ENCODE results near the gene HES5.

Gene HES5

DNA sequence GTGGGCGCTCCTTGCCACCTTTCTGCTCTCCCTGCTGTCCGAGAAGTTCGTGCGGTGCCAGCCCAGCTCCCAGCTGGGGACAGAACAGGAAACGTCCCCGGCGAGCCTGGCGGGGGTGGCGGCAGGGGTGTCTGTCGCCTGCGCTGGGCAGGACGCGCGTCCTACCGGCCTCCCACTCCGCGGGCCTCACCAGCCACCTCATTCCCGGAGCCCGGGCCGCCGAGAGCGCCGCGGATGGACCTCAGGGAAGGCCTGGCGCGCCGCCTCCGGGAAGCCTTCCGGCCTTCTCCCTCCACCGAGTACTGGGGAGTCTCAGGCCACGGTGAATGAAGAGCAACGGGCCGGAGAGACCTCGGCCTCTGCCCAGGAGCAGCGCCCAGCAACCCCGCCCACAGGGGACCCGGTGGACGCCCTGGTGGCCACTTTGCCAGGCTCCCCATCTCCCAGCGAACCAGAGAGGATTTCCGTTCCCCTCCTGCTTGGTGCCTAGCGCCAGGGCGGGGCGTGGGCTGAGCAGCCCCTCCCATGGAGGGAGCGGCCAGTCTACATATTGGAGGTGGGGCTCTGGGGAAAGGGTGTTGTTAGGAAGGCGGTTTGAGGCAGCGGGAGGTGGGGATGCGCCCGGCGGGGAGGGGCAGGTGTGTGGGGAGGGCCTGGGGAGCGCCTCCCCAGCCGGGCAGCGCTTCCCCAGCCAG is 16.6 kb upstream of the HES5 start:
- DNase-seq: peak; percentile 78

DNA sequence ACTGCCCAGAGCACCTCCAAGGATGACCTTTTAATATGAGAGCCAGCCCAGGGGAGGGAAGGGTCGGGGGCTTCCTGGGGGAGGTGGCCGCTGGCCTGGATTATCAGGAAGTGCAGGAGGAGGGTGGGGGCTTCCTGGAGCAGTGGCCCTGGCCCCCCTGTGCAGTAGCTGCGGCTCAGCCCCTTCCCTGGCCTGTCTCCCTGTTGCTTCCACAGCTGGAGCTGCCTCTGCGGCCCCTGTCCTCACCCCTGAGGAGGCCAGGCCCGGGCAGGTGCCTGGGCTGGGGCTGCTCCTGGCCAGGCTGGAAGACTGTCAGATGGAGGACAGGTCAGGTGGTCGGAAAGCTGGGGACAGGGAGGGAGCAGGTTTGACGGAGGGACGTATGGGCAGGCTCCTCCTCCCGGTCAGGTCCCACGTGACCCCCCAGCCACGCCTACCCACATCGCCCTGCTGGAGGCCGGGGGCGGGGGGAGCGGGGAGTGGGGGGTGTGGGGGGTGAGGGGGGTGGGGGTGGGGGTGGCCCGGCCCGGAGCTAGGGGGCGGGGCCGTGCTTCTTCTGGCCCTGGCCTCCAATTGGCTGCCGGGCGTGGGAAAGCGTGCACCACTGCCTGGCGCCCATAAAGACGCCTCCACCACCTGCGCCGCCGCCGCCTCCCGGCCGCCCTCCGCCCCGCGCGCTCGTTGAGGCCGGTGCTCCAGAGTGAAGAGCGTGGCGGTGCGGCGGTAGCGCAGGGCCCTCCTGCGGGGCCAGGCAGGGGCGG is 15.9 kb upstream of the HES5 start:
- DNase-seq: peak; percentile 82

DNA sequence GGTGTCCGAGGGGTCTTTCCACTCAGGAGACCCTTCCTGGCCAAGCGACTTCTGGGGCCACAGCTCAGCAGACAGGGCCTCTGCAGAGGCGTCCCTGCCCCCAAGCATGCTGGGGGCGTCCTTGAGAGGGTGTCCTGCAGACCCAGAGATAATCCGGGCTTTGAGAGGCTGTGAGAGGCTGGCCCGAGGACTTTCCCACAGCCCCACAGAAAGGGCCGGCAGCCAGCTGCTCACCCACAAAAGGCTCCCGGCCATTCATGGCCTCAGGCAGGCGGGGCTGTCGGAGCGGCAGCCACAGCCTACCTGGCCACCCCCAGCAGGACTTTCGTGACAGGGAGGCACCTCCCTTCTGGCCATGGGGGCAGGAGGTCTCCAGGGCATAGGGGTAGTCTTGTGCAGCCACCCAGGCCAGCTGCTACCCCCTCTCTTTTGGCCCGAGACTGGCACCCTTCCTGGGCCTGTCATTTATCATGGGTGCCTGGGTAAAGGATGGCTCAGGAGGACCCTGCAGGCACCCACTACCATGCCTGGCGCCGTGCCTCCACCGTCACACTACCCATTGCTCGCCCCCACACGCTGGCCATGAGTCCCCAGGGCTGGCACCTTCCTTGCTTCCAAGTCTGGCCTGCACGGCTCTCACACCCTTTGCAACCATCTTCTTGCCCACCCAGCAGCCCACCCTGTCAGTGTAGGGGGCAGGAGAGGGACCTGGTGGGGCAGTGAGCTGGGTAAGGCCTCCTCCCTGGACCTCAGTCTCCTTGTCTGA is 15.0 kb upstream of the HES5 start:
- DNase-seq: no peak

DNA sequence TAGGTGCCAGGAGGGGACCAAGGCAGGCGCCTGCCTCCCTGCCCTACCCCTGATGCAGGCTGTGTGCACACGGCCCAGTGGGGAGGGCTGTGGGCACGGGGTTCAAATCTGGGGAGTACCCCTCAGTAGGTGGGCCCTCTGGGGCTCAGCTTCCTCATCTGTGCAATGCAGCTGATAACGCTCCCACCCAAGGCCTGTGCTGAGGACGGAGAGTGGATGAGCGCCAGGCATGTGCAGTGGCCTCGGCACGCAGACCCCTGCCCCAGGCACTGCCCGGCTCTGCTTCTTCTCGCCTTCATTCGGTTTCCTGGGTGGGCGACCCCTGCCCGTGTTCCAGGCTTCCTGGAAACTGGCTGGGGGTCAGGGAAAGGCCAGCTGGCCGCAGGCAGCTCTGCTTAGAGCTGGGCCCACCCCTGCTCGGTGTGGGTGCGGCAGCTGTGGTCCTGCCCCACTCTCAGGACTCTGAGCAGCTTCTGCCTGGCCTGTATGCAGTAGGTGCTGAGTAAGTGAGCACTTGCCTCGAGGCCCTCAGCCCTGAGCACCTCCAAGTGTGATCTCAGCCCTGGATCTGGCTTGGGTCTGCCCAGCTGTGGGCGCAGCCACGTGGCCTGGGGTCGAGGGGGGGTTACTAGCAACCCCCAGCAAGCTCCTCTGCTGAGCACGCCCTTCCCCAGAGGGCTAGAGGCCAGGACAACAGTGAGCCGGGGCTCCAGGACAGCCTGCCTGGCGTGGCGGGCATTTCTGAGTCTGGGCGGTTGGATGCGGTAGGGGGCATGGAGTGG is 14.2 kb upstream of the HES5 start:
- no peak for DNase-seq

DNA sequence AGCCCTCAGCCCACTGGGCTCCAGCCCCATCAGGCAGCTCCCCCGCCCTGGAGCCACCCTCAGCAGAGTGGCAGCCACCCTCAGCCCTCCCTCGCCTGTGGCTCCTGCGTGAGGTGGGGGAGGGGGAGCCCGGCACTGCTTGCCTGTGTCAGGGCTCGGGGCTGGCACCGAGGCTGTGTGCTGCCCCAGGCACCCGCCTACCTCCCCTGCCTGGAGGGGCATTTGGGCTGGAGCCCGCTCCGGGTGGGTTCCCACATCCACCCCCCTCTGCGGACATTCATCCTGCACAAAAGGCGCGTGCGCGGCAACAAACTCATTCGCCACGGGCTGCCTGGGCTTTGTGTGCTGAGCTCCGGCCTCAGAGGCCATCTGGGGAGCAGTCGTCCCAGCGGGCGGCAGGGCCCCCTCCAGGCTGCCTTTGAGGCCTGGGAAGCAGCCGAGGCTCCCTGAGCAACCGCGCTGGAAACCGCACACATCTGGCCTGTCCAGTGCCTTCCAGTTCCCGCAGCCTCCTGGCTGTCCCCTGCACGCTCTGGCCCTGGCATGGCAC is 13.6 kb upstream of the HES5 start:
- no peak for DNase-seq

DNA sequence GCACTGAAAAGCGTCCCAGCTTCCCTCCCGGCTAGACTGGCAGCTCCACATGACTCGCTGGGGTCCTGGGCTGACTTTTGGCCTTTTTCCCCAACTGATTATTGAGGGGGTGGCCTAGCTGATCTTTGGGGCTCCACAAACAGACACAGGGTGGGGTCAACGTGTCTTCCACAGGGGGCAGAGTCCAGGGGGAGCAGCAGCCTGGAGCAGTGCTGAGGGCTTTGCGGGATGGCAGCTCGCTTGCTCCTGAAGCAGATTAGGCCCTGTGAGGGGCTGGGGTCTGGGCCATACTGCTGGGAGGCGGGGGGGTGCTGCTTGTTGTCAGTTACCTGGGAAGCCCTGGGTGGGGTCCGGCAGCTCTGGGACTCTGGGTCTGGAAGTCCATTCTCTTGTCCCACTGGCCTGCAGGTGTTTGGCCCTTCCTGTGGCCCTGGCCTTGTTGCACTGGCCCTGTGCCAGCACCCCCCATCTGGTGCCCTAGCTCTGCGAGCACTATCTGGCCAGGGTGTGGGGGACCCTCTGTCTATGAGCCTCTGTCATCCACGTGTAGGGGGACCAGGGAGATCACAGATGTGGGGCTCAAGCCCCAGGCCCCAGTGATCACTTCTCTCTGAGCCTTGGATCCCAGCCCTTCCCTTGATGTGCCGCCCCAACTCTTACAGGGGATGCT is 12.3 kb upstream of the HES5 start:
- DNase-seq: no peak

DNA sequence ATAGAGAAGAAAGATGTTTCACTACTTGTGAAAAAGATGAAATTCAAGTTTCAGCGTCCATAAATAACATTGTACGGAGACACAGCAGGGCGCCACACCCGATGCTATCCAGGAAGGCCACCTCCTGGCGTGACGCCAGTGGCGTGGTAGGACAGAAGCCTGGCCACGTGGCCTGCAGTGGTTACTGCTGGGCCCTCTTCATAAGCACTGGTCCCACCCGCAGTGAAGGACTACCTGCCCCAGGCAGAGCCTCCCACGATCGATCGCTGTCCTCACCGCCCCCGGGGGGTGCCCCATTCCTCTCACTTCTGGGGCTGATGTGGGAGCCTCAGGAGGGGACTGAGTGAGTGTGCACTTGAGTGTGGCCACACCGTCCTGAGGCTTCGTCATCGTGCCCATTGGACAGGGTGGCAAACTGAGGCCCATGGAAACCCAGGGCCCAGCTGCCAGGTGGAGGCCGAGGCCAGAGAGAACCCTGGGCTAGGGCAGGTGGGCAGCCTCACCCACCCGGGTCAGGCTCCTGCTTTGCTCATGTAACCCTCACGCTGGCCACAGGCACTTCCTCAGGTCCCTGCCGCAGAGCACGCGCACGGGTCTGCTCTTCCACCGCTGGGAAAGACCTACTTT is 11.7 kb upstream of the HES5 start:
- DNase-seq: no peak

DNA sequence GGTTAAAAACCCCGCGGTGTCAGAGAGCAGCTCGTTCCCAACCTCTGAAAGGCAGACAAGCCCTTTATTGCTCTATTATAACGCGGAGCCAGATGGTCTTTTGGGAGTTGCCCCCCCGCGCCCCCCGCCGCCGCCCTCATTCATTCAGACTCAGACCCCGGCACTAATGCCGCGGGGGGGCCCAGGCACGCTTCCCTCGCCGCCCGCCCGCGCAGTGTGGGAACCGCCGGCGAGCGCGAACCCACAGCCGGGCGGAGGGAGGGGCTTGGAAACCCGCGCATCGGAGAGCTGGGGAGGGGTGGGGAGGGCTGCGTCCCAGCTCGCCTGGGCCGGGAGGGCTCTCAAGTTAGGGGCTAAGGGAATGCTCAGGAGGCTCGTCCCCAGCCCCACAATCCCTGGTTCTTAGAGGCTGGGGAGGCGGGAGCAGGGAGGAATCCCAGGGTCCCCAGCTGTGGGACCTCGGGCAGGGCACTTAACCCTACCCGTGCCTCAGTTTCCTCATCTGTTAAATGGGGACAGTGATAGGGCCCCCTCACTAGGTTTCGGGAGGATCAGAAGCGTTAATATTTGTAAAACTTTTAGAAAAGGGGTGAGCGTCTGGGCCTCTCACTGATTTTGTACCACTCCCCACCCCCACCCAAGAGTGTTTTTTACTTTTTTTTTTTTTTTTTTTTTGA is 10.9 kb upstream of the HES5 start:
- no peak for DNase-seq

DNA sequence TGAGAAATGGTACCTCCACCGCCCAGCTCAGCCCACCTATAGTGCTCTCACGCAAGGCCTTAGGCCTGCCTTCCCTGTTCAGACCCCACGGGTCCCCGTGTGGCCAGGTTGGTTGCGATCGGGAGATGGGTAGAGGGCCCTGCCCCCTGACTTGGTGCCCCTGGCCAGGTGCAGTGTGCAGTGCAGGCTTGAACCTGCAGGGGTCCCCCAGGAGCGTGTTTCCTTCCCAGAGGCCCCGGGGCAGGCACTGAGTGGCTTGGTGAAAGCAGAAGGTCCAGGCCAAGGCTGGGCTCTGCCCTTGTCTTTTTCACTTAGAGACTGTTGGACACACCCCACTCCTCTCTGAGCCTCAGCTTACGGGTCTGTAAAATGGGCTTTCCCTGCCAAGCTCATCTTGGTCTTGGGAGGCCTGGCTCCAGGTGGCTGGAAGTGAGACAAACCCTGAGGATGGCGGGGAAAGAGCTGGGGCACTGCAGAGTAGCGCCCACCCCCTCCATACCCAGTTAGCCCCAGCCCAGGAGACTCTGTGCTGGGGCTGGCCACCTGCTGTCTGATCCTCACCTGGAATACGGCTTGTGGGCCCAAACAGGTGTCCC is 9.3 kb upstream of the HES5 start:
- peak; percentile 48 for DNase-seq

DNA sequence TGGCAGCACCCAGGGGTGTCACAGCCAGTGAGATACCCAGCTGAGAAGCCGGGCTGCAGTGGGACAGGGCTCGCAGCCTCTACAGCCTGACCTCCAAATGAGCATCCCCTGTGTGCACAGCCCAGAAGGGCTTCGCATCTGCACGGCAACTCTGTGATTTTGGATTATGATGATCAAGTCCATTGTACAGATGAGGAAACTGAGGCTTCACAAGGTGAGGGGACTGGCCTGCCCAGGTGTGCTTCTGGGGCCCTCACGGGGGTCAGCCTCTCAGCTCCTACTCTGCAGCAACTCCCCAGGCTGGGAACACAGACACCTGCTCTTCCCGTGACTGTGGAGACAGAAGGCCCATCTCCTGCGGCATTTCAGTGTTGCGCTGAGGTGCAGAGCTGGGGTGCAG is 8.8 kb upstream of the HES5 start:
- DNase-seq: no peak

DNA sequence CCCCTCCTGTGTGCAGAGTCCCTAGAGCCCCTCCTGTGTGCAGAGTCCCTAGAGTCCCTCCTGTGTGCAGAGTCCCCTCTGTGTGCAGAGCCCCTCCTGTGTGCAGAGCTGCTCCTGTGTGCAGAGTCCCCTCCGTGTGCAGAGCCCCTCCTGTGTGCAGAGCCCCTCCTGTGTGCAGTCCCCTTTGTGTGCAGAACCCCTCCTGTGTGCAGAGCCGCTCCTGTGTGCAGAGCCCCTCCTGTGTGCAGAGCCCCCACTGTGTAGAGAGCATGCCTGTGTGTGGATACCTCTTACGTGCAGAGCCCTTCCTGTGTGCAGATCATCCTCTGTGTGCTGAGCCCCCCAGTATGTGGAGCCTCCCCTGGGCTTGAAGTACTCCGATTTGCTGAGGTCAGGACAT is 8.3 kb upstream of the HES5 start:
- no peak for DNase-seq

DNA sequence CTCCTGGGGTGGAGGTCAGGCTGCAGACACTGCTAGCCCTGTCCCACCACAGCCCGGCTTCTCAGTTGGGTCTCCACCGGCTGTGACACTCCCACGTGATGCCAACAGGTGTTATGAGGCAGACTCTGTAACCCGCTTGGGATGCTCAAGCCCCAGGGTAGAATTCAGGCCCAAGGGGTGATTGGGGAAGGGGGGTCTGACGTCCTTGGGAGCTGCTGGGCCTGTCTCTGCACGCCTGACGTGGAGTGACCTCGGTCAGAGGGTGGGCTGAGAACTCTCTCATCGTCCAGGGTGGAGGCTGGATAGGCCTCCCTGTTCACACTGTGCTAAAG is 7.7 kb upstream of the HES5 start:
- DNase-seq: no peak

DNA sequence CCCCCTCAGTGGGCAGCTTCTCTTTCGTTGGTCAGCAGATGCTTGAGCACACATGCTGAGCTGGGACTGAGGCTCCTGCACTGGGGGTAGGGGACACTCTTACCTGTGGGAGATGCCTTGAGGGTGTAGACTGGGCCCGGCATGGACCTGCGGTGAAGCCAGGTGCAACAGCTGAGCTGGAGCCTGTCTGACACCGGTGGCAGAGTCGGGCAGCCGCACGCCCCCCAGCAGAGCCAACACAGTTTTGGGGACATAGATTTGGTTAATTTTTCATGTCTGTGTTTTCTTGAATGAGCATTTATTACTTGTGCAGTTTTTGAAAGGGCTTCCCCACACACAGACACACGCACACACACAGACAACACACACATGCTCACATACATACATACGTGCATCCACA is 5.9 kb upstream of the HES5 start:
- no peak for DNase-seq

DNA sequence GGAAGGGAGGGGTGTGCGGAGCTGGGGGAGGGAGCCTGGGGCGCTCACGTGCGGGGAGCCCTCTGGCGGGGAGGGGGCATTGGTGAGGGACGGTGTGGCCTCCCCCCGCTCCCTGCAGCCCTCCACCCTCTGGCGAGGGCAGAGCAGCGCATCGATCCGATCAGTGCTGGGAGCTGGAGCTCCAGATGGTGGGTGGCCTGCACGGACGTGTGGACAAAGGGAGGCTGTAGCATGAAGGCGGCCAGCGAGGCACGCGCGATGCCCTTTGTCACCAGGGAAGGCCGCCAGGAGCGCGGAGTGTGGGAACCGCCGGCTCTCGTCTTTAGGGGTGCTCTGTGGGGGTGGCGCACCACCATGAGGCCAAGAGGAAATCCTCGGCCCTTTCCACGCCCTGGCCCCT is 5.4 kb upstream of the HES5 start:
- no peak for DNase-seq

DNA sequence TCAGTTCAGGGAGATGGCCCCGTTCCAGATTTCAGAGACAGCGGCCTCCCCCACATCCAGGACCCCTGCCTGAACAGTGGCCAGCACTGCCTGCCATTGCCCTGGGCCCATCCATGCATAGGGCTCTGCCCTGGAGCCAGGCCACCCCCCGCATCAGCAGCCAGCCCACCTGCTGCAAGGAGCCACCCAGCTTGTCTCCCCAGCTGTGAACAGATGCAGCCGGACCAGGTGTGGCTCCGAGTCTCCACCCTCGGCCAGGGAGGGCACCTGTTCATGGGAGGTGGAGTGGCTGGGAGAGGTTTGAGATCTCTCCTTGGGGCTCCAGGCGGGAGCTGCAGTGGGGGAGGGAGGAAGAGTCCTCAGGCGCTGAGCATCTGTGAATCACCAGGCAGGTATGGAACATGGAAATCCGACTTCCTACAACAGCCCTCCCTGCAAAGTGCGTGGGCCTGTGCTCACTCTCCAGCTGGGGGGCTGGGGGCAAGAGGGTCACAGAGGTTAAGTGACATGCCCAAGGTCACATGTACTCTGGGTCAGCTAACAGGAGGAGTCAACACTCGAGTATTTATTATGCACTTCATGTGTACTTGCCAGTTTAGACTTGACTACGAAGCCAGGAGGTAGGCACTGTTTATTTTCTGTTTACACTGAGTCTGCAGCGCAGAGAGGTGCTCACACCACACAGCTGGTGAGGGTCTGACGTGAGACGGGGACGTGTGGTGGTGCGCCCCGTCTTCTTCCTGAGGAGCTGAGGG is 4.8 kb upstream of the HES5 start:
- DNase-seq: no peak

DNA sequence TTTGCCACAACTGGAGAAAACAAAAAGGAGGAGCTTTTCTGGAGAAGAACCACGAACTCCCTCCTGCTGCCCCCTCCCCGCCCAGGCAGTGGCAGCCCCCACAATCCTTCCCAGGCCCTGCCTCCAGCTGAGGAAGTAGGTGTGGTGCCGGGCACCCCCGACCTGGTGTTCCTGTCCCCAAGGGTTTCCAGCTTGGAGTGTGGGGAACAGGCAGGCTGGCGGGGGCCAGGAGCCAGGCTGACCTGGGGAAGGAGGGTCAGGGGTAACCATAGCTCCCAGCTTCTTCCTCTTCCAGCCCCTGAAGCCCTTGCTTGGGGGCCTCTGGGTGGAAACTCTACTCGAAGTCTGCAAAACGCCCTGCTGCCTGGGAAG is 4.2 kb upstream of the HES5 start:
- DNase-seq: no peak

DNA sequence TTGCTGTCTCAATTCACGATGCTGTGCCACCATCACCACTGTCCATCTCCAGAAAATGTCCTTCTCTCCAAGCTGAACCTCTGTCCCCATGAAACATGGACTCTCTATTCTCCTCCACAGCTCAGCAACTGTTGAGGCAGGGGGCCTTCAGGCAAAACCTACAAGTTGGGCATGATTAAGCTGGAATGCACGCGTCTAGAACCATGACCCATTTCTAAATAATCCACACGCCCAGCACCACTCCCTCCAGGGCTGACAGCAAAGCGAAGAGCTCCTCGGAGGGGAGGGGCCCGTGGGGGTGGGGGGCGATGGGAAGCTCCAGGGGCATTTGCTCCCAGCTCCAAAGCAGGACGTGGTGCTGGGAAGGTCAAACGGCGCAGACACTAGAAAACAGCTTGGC is 3.3 kb upstream of the HES5 start:
- DNase-seq: no peak

DNA sequence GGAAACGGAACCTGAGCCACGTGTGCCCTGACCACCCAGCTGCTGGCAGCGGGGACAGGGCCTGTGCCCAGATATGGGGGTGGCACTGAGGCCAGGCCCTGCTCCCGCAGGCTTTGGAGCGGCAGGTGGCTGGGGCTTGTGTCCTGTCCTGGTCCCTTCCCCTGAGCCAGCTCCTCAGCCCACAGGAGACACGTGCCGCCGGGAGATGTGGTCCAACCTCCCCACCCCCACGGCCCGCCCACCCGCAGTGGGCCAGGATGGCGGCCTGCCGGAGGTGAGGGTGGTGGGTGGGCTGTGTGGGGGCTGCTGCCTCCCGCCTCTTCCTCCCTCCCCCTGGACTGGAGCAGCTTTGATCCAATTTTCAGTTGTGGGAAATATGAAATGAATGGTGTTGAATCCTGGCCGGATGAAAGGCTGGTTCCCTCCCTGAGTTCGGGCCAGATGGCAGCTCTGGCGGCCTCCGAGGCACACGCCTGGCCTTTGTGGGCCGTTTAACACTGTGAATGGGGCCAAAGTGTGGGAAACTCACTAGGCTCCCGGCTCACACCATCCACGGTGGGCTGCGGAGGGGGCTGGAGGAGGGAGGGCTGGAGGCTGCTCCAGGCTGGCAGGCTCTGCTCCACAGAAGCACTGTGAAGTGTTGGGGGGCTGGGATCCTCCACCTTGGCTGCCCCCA is 2.6 kb upstream of the HES5 start:
- DNase-seq: no peak

DNA sequence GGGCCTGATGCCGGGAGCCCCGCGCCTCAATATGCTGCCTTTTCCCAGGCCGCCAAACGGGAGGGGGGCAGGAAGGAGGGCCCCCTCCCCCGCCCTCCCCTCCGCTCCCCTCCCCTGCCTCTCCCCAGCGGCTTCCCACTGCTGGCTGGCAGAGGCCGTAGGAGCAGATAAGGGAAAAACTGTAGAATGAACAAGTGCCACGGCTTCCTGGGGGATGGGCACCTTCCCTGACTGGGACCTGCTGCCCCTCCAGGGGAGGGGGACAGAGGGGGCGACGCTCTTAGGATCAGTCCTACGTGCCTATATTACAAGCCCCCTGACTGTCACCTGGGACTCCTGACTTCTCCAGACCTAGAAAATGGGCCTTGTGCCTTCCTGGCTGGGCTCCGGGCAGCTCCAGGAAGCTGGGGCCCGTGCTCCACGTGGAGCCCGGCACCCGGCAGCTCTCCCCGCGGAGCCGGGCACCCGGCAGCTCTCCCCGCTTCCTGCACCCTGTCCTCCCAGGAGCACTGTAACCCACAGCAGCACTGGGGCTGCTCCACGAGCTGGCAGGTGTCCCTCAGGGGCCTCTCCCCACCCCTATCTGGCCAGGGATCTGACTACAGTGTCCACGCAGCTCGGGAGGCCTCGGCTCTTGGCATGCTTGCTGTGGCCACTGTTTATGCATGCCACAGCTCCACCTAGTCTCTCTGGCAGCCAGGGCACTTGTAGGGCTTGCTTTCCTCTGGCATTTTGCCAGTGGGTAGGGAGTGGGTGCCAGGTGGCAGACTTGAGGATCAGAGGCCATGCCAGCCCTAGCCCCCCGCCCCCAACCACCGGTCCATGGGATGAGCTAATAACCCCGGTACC is 674 bp upstream of the HES5 start:
- DNase-seq: no peak
